HepG2 (cell line): ENCODE measurements around the gene SLA2. TPM values are rescaled to one million over a fixed set of nuclear protein-coding genes. Genes with fewer than 3 reads are reported as not detected.

ENCODE experiments used
- ATAC-seq: fragments of 200-7000 bp; cut with Tn5 transposase; 3 replicates; pipeline ENCODE4 v1.9.1; 2020; ENCODE audit warnings: mild to moderate bottlenecking, moderate library complexity
- BruUV-seq: library from RNA; stranded (reverse); fragments of 400-500 nt; replicated peaks from 2 replicates; lab custom pipeline; 2021; lab: Mats Ljungman, UMichigan
- CTCF ChIA-PET: fragments of 300-600 bp; formaldehyde crosslinking; extraction: SDS; loops from one replicate; lab custom pipeline; 2021; ENCODE audit warnings: low total read pairs, inconsistent platforms, low intra/inter-chr PET ratio; lab: Yijun Ruan, JAX
- POLR2A ChIA-PET: fragments of 350-600 bp; sonication (Branson Sonifier 250); formaldehyde crosslinking; loops from one replicate; lab custom pipeline; 2020; ENCODE audit warnings: antibody characterized with exemption, inconsistent platforms; lab: Yijun Ruan, JAX
- DNase-seq: peaks from one replicate; pipeline ENCODE4 v3.0.0-alpha.2; 2015; ENCODE audit warnings: low spot score
- FAIRE-seq: peaks from 3 replicates; lab custom pipeline; 2011; peaks lifted over from hg19 to GRCh38; lab: Jason Lieb, UNC
- H2AFZ ChIP-seq: one replicate; pipeline ENCODE4 v1.6.1; 2011; ENCODE audit warnings: low read length, inconsistent platforms
- H3K27ac ChIP-seq: fragments of 300-600 bp; 3 replicates; pipeline ENCODE4 v1.8.0; 2011; ENCODE audit warnings: mixed run types, mild to moderate bottlenecking, mixed read lengths, low read length, inconsistent platforms; ENCODE audit not compliant: insufficient read depth; ENCODE audit errors: extremely low read length
- H3K27me3 ChIP-seq, 2 experiments: fragments of 200-600 bp in 1 of 2; 2 replicates in 1 of 2; 3 replicates in 1 of 2; pipeline versions ENCODE4 v1.6.0 to v1.8.0; 2011; ENCODE audit warnings: low read length in 2 of 2, mild to moderate bottlenecking in 2 of 2, moderate library complexity in 2 of 2, inconsistent platforms in 1 of 2; ENCODE audit not compliant: insufficient read depth in 2 of 2, control insufficient read depth in 1 of 2
- H3K36me3 ChIP-seq, 2 experiments: fragments of 200-600 bp in 1 of 2; replicated peaks in 1 of 2; 2 replicates in 1 of 2; 3 replicates in 1 of 2; pipeline versions ENCODE4 v1.5.1 to v1.8.0; 2011; ENCODE audit warnings: low read length in 2 of 2, inconsistent platforms in 1 of 2; ENCODE audit not compliant: insufficient read depth in 2 of 2, control insufficient read depth in 1 of 2
- H3K4me1 ChIP-seq: 2 replicates; pipeline ENCODE4 v1.5.1; 2012; ENCODE audit warnings: low read length, inconsistent platforms; ENCODE audit not compliant: insufficient read depth
- H3K4me2 ChIP-seq: 2 replicates; pipeline ENCODE4 v1.6.0; 2011; ENCODE audit warnings: low read depth, low read length, inconsistent platforms
- H3K4me3 ChIP-seq, 3 experiments: fragments of 200-600 bp in 1 of 3; sonication (generic), shearing (Covaris generic) in 1 of 3; replicated peaks in 1 of 3; 2 replicates each; pipeline ENCODE4 v1.5.1; 2011 to 2016; ENCODE audit warnings: low read length in 3 of 3, inconsistent platforms in 2 of 3, low read depth in 2 of 3, mild to moderate bottlenecking in 2 of 3, control low read depth in 1 of 3, mixed read lengths in 1 of 3; ENCODE audit not compliant: insufficient read depth in 1 of 3
- H3K79me2 ChIP-seq: one replicate; pipeline ENCODE4 v1.6.1; 2011; ENCODE audit warnings: low read length, inconsistent platforms; ENCODE audit not compliant: insufficient read depth
- H3K9ac ChIP-seq: 2 replicates; pipeline ENCODE4 v1.6.0; 2011; ENCODE audit warnings: mild to moderate bottlenecking, low read depth, low read length, inconsistent platforms; ENCODE audit not compliant: insufficient read depth
- H3K9me3 ChIP-seq: 2 replicates; pipeline ENCODE4 v1.5.1; 2012; ENCODE audit warnings: mild to moderate bottlenecking, low read length
- H4K20me1 ChIP-seq: 2 replicates; pipeline ENCODE4 v1.6.0; 2011; ENCODE audit warnings: inconsistent platforms, mild to moderate bottlenecking, low read length, moderate library complexity; ENCODE audit not compliant: insufficient read depth
- CBX5 ChIP-seq: sonication (generic); formaldehyde crosslinking; IDR thresholded peaks from 2 replicates; pipeline ENCODE4 v1.4.0; 2020; ENCODE audit warnings: missing genetic modification reagents, borderline replicate concordance
- DNMT1 ChIP-seq: sonication (generic); formaldehyde crosslinking; IDR thresholded peaks from 2 replicates; pipeline ENCODE4 v1.5.1; 2020; ENCODE audit warnings: mild to moderate bottlenecking, missing genetic modification reagents
- KDM3A ChIP-seq: IDR thresholded peaks from 2 replicates; pipeline ENCODE4 v1.6.1; 2018; ENCODE audit warnings: low read depth, missing compliant biosample characterization
- NFE2L1 ChIP-seq: sonication (generic); formaldehyde crosslinking; IDR thresholded peaks from 2 replicates; pipeline ENCODE4 v1.4.0; 2020; ENCODE audit warnings: missing genetic modification reagents, mild to moderate bottlenecking, borderline replicate concordance
- ZBTB38 ChIP-seq: sonication (generic); formaldehyde crosslinking; IDR thresholded peaks from 2 replicates; pipeline ENCODE4 v1.5.1; 2020; ENCODE audit warnings: mild to moderate bottlenecking, missing genetic modification reagents
- ZNF10 ChIP-seq: sonication (generic); formaldehyde crosslinking; IDR thresholded peaks from 2 replicates; pipeline ENCODE4 v1.4.0; 2020; ENCODE audit warnings: mild to moderate bottlenecking, low read depth, missing genetic modification reagents, borderline replicate concordance
- ZNF20 ChIP-seq: sonication (generic); formaldehyde crosslinking; IDR thresholded peaks from 2 replicates; pipeline ENCODE4 v1.4.0; 2020; ENCODE audit warnings: mild to moderate bottlenecking, moderate library complexity, missing genetic modification reagents
- ZNF598 ChIP-seq: sonication (generic); formaldehyde crosslinking; IDR thresholded peaks from 2 replicates; pipeline ENCODE4 v1.5.1; 2020; ENCODE audit warnings: mild to moderate bottlenecking, missing genetic modification reagents, borderline replicate concordance
- WGBS: methylation state at CpG from one replicate; pipeline ENCODE4 v1.1.6; 2017; ENCODE audit warnings: low lambda C conversion rate; 5-methylcytosine and 5-hydroxymethylcytosine counted together
- in situ Hi-C: cut with HindIII; loops from 2 replicates; pipeline ENCODE4 v1.10.0; 2017; ENCODE audit warnings: low pct_unique_long_range_greater_than_20kb; ENCODE audit not compliant: extremely low pct_ligation_motif_present
- intact Hi-C: fragments of 100-400 bp; cut with micrococcal nuclease; formaldehyde crosslinking; loops from one replicate; pipeline ENCODE4 v1.10.0; 2022; ENCODE audit not compliant: unreplicated experiment
- polyA plus RNA-seq, 8 experiments: library from polyadenylated mRNA; depleted of rRNA in 3 of 8; stranded (reverse) in 7 of 8; unstranded in 1 of 8; fragments of >200 nt; fragmentation: Illumina TruSeq in 4 of 8; extraction: Trizol in 4 of 8; gene quantifications; 2 replicates each; pipeline versions ENCODE4 v1.2.1 to v1.2.3, GENCODE V29; 2011 to 2016; ENCODE audit warnings: low read depth in 4 of 8, missing spikeins in 1 of 8, mixed read lengths in 1 of 8; ENCODE audit not compliant: insufficient read depth in 1 of 8
- total RNA-seq, 5 experiments: library from RNA; depleted of rRNA; stranded (reverse); fragments of >200 nt; fragmentation: Illumina TruSeq; extraction: Trizol; gene quantifications; 2 replicates each; pipeline ENCODE4 v1.2.3, GENCODE V29; 2016; ENCODE audit warnings: low read depth in 1 of 5
- TF ChIP-seq, protein P1 (sequence below): sonication (generic); formaldehyde crosslinking; IDR thresholded peaks from 2 replicates; pipeline ENCODE4 v1.4.0; 2020; ENCODE audit warnings: mild to moderate bottlenecking, missing genetic modification reagents
- TF ChIP-seq, protein P2 (sequence below): sonication (generic); formaldehyde crosslinking; IDR thresholded peaks from 2 replicates; pipeline ENCODE4 v1.5.0; 2020; ENCODE audit warnings: mild to moderate bottlenecking, missing genetic modification reagents
- TF ChIP-seq, protein P3 (sequence below): sonication (generic); formaldehyde crosslinking; IDR thresholded peaks from 2 replicates; pipeline ENCODE4 v1.4.0; 2020; ENCODE audit warnings: missing genetic modification reagents, borderline replicate concordance

Gene SLA2
- total and polyA plus RNA-seq, 2 of the 13 experiments (the other 11 are each of a cell fraction or from before 2014, with no cell fraction given): 1.6 to 3.6 TPM

DNA sequence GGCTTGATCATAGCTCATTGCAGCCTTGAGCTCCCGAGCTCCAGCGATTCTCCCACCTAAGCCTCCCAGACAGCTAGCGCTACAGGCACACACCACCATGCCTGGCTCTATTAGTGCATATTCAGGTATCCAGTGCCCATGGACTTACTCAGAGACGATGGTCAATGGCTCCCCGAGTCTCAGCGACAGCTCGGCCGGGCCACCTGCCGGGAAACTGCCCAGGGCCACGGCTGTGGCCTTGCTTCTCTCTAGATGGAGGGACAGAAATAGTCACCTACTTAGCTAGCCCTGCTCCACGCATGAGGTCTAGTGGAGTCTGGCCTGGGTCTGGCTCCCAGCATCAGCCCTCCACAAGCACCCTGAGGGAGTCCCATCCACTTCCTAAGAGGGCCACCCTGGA, 11.7 kb downstream of the SLA2 start:
- POLR2A ChIA-PET: interaction anchor here (0.9 to 5.5 kb wide), 5 partner anchors 10 to 28 kb away, joined by 3 to 54 read pairs (median 4); partner anchors contain the start of genes RAB5IF and SLA2
- TF ChIP-seq NFE2L1 (CRISPR knock-in tag) (0 out of 2 replicates have a peak, but pooled peaks have one; percentile 39), ZNF20 (CRISPR knock-in tag) (no peak), ZBTB38 (CRISPR knock-in tag) (0 out of 2 replicates have a peak, but pooled peaks have one; percentile 39), DNMT1 (CRISPR knock-in tag) (no peak)
- no TSS peak for BruUV-seq

DNA sequence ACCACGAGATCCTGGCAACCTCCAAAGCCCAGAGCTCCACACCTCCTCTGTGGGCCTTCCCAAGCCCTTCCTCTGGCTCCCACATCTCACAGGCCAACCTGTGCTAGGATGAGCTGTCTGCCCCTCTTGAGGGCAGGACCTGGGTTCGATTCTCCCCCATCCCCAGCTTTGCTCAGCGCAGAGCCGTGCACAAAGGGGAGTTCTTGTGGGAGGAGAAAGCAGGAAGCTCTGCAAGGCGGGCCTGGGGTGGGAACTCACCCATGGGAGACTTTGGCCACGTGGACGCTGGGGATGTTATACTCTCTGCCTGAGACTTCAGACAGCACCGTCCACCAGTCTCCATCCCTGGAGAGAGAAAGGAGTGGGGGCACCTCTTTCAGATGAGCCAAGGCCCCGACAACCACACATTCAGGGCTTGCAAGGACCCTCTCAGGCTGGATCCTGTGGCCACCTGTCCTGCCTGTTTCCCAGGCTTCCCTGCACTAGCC, 12.7 kb downstream of the SLA2 start:
- peak overlapping the region in 1 of 3 experiments; percentile 68; a peak in 1 of 6 replicates for H3K4me3 ChIP-seq
- peak overlapping the region; percentile 88 for H3K4me2 ChIP-seq
- H4K20me1 ChIP-seq: no peaks in the 10 kb centered on the region
- FAIRE-seq (no peak), DNase-seq (no peak), ATAC-seq (peak; percentile 37)
- no peaks in the 10 kb centered on the region for H3K27me3 ChIP-seq
- H3K36me3 ChIP-seq: no peaks in the 10 kb centered on the region
- H3K79me2 ChIP-seq: no peaks in the 10 kb centered on the region
- H3K27ac ChIP-seq: no peak overlapping the region
- 45% methylated on average over 9 of the region's 9 CpGs for WGBS
- in situ Hi-C loops (no loop called here), intact Hi-C loops (no loop called here)
- peaks cover 26% of the 10 kb centered on the region for H3K4me1 ChIP-seq
- no TSS peak for BruUV-seq
- POLR2A ChIA-PET: interaction anchor here (0.6 to 5.5 kb wide), 13 partner anchors 8 to 61 kb away, joined by 3 to 54 read pairs (median 6); partner anchors contain the start of genes RAB5IF and SLA2
- CTCF ChIA-PET: interaction anchor here (1.3 to 1.8 kb wide), 4 partner anchors 21 to 77 kb away, joined by 3 to 20 read pairs (median 6); partner anchors contain the start of gene RAB5IF
- no peaks in the 10 kb centered on the region for H3K9me3 ChIP-seq
- no peak overlapping the region for H2AFZ ChIP-seq
- H3K9ac ChIP-seq: no peak overlapping the region; the same call in 1 of the 2 replicates
- TF ChIP-seq ZNF598 (CRISPR knock-in tag) (0 out of 2 replicates have a peak, but pooled peaks have one; percentile 59), CBX5 (0 out of 2 replicates have a peak, but pooled peaks have one; percentile 5), ZNF10 (CRISPR knock-in tag) (0 out of 2 replicates have a peak, but pooled peaks have one; percentile 56), KDM3A (0 out of 2 replicates have a peak, but pooled peaks have one; percentile 13)
- TF ChIP-seq, protein P1, sequence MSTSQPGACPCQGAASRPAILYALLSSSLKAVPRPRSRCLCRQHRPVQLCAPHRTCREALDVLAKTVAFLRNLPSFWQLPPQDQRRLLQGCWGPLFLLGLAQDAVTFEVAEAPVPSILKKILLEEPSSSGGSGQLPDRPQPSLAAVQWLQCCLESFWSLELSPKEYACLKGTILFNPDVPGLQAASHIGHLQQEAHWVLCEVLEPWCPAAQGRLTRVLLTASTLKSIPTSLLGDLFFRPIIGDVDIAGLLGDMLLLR: 0 out of 2 replicates have a peak, but pooled peaks have one; percentile 43
- TF ChIP-seq, protein P2, sequence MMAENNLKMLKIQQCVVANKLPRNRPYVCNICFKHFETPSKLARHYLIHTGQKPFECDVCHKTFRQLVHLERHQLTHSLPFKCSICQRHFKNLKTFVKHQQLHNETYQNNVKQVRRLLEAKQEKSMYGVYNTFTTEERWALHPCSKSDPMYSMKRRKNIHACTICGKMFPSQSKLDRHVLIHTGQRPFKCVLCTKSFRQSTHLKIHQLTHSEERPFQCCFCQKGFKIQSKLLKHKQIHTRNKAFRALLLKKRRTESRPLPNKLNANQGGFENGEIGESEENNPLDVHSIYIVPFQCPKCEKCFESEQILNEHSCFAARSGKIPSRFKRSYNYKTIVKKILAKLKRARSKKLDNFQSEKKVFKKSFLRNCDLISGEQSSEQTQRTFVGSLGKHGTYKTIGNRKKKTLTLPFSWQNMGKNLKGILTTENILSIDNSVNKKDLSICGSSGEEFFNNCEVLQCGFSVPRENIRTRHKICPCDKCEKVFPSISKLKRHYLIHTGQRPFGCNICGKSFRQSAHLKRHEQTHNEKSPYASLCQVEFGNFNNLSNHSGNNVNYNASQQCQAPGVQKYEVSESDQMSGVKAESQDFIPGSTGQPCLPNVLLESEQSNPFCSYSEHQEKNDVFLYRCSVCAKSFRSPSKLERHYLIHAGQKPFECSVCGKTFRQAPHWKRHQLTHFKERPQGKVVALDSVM (CRISPR knock-in tag): peak; percentile 82
- TF ChIP-seq, protein P3, sequence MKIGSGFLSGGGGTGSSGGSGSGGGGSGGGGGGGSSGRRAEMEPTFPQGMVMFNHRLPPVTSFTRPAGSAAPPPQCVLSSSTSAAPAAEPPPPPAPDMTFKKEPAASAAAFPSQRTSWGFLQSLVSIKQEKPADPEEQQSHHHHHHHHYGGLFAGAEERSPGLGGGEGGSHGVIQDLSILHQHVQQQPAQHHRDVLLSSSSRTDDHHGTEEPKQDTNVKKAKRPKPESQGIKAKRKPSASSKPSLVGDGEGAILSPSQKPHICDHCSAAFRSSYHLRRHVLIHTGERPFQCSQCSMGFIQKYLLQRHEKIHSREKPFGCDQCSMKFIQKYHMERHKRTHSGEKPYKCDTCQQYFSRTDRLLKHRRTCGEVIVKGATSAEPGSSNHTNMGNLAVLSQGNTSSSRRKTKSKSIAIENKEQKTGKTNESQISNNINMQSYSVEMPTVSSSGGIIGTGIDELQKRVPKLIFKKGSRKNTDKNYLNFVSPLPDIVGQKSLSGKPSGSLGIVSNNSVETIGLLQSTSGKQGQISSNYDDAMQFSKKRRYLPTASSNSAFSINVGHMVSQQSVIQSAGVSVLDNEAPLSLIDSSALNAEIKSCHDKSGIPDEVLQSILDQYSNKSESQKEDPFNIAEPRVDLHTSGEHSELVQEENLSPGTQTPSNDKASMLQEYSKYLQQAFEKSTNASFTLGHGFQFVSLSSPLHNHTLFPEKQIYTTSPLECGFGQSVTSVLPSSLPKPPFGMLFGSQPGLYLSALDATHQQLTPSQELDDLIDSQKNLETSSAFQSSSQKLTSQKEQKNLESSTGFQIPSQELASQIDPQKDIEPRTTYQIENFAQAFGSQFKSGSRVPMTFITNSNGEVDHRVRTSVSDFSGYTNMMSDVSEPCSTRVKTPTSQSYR (CRISPR knock-in tag): 0 out of 2 replicates have a peak, but pooled peaks have one; percentile 13

More for the DNA sequence above, 11.7 kb downstream of the SLA2 start:
- Histone ChIP-seq H3K9ac (no peak overlapping the region), H3K27me3 (no peaks in the 10 kb centered on the region), H2AFZ (no peak overlapping the region), H3K4me3 (no peak overlapping the region), H3K9me3 (no peaks in the 10 kb centered on the region), H4K20me1 (no peaks in the 10 kb centered on the region), H3K36me3 (no peaks in the 10 kb centered on the region), H3K4me1 (peaks cover 30% of the 10 kb centered on the region), H3K27ac (no peak overlapping the region), H3K79me2 (no peaks in the 10 kb centered on the region), H3K4me2 (no peak overlapping the region)
- CTCF ChIA-PET: no interaction called here
- in situ Hi-C loops (no loop called here), intact Hi-C loops (no loop called here)
- ATAC-seq: no peak
- no peak for DNase-seq
- FAIRE-seq: no peak
- 88% methylated on average over 11 of the region's 11 CpGs for WGBS
